ENCODE measurements around the gene SH3GL1.

GRCh38 chr19:4431808-4432674 is 31.7 kb upstream of the SH3GL1 start:
- TF ChIP-seq EZH2 (IDR thresholded peaks at IDR 0.05; ENCODE audit: low read length) (no peak), CTCF (optimal IDR thresholded peaks at IDR 0.05 in 1 of 3, IDR thresholded peaks at IDR 0.05 in 1 of 3, conservative IDR thresholded peaks at IDR 0.05 in 1 of 3; ENCODE audit: extremely low read depth in 1 of 3, insufficient read depth in 2 of 3, low read length in 3 of 3) (no peak)

Data from keratinocyte (primary cell).